ENCODE measurements around the gene ALPK3.

DNA sequence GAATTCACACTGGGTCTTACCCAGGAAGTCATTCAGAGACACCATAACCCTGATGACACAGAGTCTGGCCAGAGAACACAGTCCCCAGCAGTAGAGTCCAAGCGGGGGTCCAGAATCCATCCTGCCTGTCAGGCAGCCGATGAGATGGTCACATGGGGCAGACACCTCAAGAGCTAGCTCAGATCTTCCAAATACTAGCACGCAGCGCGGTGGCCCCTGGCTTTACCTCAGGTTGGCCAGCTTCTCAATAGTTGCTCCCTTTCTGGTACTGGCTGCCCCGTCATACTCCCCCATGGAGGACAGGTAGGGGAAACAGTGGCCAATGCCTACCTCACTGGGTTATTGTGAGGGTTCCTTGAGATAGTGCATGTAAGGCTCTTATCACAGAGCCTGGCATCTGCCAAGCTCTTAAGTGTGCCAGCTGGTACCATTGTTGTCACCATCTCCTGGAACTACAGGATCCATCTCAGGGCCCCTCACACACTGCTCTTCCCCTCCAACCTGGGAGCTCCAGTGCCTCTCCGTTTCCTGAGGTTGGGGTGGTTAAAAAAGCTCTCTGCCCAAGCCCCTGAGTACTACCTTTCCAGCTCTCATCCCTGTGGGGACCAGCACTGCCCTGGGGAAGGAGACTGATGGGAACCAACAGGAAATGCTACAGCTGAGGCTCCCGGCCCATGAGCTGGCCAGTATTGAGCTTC, 63.8 kb downstream of the ALPK3 start:
- TF ChIP-seq ZNF396 (CRISPR knock-in tag; IDR thresholded peaks at IDR 0.05; ENCODE audit: borderline replicate concordance) (no peak), RELA (CRISPR knock-in tag; IDR thresholded peaks at IDR 0.05; ENCODE audit: borderline replicate concordance) (no peak), RORB (CRISPR knock-in tag; IDR thresholded peaks at IDR 0.05) (no peak), ATF6 (CRISPR knock-in tag; IDR thresholded peaks at IDR 0.05) (no peak), SP1 (CRISPR knock-in tag; conservative IDR thresholded peaks at IDR 0.05) (no peak), CREB1 (CRISPR knock-in tag; IDR thresholded peaks at IDR 0.05) (no peak), ATF3 (CRISPR knock-in tag; conservative IDR thresholded peaks at IDR 0.05) (no peak), SMAD4 (CRISPR knock-in tag; IDR thresholded peaks at IDR 0.05) (no peak), JUN (CRISPR knock-in tag; IDR thresholded peaks at IDR 0.05) (no peak), JAZF1 (CRISPR knock-in tag; IDR thresholded peaks at IDR 0.05) (no peak), CREM (CRISPR knock-in tag; IDR thresholded peaks at IDR 0.05) (no peak), FOXK1 (CRISPR knock-in tag; IDR thresholded peaks at IDR 0.05) (no peak)
- TF ChIP-seq, protein P1, sequence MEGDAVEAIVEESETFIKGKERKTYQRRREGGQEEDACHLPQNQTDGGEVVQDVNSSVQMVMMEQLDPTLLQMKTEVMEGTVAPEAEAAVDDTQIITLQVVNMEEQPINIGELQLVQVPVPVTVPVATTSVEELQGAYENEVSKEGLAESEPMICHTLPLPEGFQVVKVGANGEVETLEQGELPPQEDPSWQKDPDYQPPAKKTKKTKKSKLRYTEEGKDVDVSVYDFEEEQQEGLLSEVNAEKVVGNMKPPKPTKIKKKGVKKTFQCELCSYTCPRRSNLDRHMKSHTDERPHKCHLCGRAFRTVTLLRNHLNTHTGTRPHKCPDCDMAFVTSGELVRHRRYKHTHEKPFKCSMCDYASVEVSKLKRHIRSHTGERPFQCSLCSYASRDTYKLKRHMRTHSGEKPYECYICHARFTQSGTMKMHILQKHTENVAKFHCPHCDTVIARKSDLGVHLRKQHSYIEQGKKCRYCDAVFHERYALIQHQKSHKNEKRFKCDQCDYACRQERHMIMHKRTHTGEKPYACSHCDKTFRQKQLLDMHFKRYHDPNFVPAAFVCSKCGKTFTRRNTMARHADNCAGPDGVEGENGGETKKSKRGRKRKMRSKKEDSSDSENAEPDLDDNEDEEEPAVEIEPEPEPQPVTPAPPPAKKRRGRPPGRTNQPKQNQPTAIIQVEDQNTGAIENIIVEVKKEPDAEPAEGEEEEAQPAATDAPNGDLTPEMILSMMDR (IDR thresholded peaks at IDR 0.05), result no peak
